ENCODE data around the gene DNAJC10. TPM values are rescaled to one million over a fixed set of nuclear protein-coding genes. Genes with fewer than 3 reads are reported as not detected.
A peak's percentile ranks its signal among the peaks of the same experiment; 100 is the strongest.
"Not testable (repeated sequence)": the region's sequence is repeated elsewhere in the genome, so short reads cannot be mapped to it uniquely, and the experiment has no call there.

Gene DNAJC10
- polyA plus RNA-seq, 1 donor, result 168 TPM

DNA sequence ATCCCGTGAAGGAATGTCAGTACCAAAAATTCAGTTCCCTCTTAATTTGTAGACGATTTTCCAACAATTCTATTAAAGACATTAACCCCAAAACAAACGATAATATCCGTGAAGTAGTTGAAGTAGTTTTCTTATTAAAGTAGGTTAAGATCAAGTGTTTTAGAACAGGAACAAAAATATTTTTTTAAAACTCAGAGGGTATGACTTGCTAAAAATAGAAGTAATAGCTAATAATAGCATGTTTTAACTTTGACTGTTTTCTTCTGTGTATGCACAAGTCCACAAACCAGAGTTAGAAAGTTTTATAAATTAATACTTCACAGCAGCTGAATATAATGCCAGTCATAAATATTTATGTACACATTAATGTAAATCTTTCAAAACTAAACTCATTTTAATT lies 2.4 kb downstream of the DNAJC10 start:
- 100% methylated on average over 1 of the region's 4 CpGs for WGBS (ENCODE audit: insufficient coverage, low lambda C conversion rate)
- no peak overlapping the region for H3K27ac ChIP-seq (ENCODE audit: low read length)
- DNase-seq, result no peak
- no peaks in the 10 kb centered on the region for H3K27me3 ChIP-seq (ENCODE audit: control insufficient read depth, insufficient read depth, low read length)
- no peak overlapping the region for H3K4me3 ChIP-seq (ENCODE audit: low read length)
- no peaks in the 10 kb centered on the region for H3K9me3 ChIP-seq (ENCODE audit: control insufficient read depth, low read depth, low read length)
- H3K36me3 ChIP-seq (ENCODE audit: control insufficient read depth, insufficient read depth, low read length), result no peaks in the 10 kb centered on the region
- peaks cover 12% of the 10 kb centered on the region for H3K4me1 ChIP-seq (ENCODE audit: control insufficient read depth, insufficient read depth, low read length)

DNA sequence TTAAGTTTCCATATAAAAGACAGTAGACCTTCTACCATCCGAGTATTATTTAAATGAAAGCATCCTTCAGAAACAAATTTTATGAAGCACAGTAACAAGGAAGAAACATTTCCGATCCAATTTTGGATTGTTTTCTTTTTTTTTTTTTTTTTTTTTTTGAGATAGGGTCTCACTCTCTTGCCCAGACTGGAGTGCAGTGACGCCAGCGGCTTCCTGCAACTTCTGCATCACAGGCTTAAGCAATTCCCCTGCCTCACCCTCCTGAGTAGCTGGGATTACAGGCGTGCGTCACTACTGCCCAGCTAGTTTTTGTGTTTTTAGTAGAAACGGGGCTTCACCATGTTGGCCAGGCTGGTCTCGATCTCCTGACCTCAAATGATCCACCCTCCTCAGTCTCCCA lies 3.1 kb downstream of the DNAJC10 start:
- H3K27ac ChIP-seq (ENCODE audit: low read length); H3K4me3 ChIP-seq (ENCODE audit: low read length); H3K9me3 ChIP-seq (ENCODE audit: control insufficient read depth, low read depth, low read length); H3K27me3 ChIP-seq (ENCODE audit: control insufficient read depth, insufficient read depth, low read length); DNase-seq; H3K36me3 ChIP-seq (ENCODE audit: control insufficient read depth, insufficient read depth, low read length): not testable (repeated sequence)
- H3K4me1 ChIP-seq (ENCODE audit: control insufficient read depth, insufficient read depth, low read length), result peaks cover 15% of the 10 kb centered on the region
- WGBS (ENCODE audit: insufficient coverage, low lambda C conversion rate), result 83% methylated on average over 1 of the region's 8 CpGs

DNA sequence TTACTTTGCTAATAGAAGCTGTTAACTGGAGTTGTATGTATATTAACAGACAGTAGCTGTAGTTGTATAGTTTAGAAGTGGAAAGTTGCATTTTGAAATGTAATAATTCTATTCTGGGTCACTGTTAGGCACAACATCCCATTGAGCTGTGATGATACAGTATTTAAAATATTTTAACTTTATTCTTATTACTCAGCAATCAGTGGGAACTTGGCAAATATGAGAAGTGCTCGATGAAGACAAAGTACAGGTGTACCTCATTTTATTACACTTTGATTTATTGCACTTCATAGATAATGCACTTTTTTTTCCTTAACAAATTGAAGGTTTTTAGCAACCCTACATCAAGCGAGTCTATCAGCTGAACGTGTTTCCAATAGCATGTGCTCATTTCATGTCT lies 8.6 kb downstream of the DNAJC10 start:
- Histone ChIP-seq H3K4me1 (ENCODE audit: control insufficient read depth, insufficient read depth, low read length) (peaks cover 27% of the 10 kb centered on the region), H3K4me3 (ENCODE audit: low read length) (no peak overlapping the region), H3K27me3 (ENCODE audit: control insufficient read depth, insufficient read depth, low read length) (no peaks in the 10 kb centered on the region), H3K27ac (ENCODE audit: low read length) (peak overlapping the region; percentile 30), H3K9me3 (ENCODE audit: control insufficient read depth, low read depth, low read length) (no peaks in the 10 kb centered on the region), H3K36me3 (ENCODE audit: control insufficient read depth, insufficient read depth, low read length) (peaks cover 10% of the 10 kb centered on the region)
- DNase-seq, result peak; percentile 19 to 67
- WGBS (ENCODE audit: insufficient coverage, low lambda C conversion rate), result 0% methylated on average over 3 of the region's 3 CpGs

DNA sequence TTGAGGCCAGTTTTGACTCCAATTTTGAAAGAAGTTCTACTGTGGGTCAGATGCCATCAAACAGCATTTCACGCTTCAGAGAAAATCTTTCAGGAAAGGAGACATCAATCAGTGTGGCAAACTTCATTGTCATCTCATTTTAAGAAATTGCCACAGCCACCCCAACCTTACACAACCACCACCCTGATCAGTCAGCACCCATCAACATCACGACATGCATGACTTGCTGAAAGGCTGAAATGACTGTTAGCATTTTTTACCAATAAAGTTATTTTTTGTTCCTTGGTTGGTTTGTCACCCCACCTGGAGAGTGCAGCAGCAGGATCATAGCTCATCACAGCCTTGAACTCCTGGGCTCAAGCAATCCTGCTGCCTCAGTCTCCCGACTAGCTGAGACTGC lies 10.4 kb downstream of the DNAJC10 start:
- Histone ChIP-seq H3K27ac (ENCODE audit: low read length) (no peak overlapping the region), H3K4me3 (ENCODE audit: low read length) (no peak overlapping the region), H3K4me1 (ENCODE audit: control insufficient read depth, insufficient read depth, low read length) (peaks cover 27% of the 10 kb centered on the region), H3K9me3 (ENCODE audit: control insufficient read depth, low read depth, low read length) (no peaks in the 10 kb centered on the region), H3K36me3 (ENCODE audit: control insufficient read depth, insufficient read depth, low read length) (peaks cover 10% of the 10 kb centered on the region), H3K27me3 (ENCODE audit: control insufficient read depth, insufficient read depth, low read length) (no peaks in the 10 kb centered on the region)
- no peak for DNase-seq
- WGBS (ENCODE audit: insufficient coverage, low lambda C conversion rate), result 100% methylated on average over 1 of the region's 3 CpGs

DNA sequence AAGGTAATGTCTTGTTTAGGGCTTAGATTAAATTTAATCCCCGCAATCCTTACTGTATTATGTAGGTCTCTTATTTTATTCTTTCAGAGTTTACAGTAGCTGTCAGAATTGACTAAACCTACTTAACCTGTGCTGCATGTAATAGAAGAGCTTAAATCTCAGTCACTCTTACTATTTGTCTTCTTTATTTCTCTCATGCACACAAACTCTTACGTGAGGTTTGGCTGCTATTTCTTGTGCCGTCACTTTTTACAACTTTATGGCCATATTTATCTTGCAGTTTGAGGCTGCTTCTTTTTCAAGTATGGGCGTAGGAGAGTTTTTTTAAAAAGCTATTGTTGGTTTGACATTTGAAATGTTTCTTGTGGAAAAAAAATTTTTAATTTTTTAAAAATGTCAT lies 12.0 kb downstream of the DNAJC10 start:
- H3K4me1 ChIP-seq (ENCODE audit: control insufficient read depth, insufficient read depth, low read length), result peaks cover 25% of the 10 kb centered on the region
- H3K27ac ChIP-seq (ENCODE audit: low read length), result peak overlapping the region; percentile 51
- no peaks in the 10 kb centered on the region for H3K27me3 ChIP-seq (ENCODE audit: control insufficient read depth, insufficient read depth, low read length)
- peaks cover 12% of the 10 kb centered on the region for H3K36me3 ChIP-seq (ENCODE audit: control insufficient read depth, insufficient read depth, low read length)
- 56% methylated on average over 3 of the region's 4 CpGs for WGBS (ENCODE audit: insufficient coverage, low lambda C conversion rate)
- no peak overlapping the region for H3K4me3 ChIP-seq (ENCODE audit: low read length)
- DNase-seq, result peak; percentile 40 to 69
- no peaks in the 10 kb centered on the region for H3K9me3 ChIP-seq (ENCODE audit: control insufficient read depth, low read depth, low read length)

DNA sequence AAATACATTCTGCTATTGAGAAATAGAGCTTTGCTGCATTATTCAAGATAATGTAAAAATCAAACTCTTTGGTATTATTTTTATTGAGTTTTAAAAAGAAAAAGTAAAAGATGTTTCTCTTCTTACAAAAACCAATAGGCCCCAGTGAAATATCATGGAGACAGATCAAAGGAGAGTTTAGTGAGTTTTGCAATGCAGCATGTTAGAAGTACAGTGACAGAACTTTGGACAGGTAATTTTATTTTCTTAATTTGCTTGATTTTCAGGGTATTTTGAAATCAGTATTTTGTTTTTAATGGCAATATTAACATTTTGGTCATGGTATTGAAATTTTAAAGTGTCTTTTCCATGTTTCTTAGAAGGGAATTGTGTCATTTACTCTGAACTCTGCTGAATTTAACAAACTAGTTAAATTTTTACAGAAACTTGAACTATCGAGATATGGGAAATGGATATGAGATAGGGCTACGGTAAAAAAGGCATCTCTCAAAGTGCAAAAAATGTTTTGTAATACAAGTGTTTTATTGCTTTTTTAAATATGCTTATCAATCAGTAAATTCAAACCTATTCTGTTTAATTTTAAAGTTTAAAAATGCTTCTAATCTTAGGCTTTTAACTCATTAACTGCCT lies 13.8 kb downstream of the DNAJC10 start:
- 24% methylated on average over 2 of the region's 2 CpGs for WGBS (ENCODE audit: insufficient coverage, low lambda C conversion rate)
- H3K4me3 ChIP-seq (ENCODE audit: low read length), result no peak overlapping the region
- H3K36me3 ChIP-seq (ENCODE audit: control insufficient read depth, insufficient read depth, low read length), result peaks cover 12% of the 10 kb centered on the region
- DNase-seq, result peak in 1 of 2 donors; percentile 22
- no peaks in the 10 kb centered on the region for H3K27me3 ChIP-seq (ENCODE audit: control insufficient read depth, insufficient read depth, low read length)
- peaks cover 17% of the 10 kb centered on the region for H3K4me1 ChIP-seq (ENCODE audit: control insufficient read depth, insufficient read depth, low read length)
- H3K27ac ChIP-seq (ENCODE audit: low read length), result peak overlapping the region; percentile 50
- no peaks in the 10 kb centered on the region for H3K9me3 ChIP-seq (ENCODE audit: control insufficient read depth, low read depth, low read length)

DNA sequence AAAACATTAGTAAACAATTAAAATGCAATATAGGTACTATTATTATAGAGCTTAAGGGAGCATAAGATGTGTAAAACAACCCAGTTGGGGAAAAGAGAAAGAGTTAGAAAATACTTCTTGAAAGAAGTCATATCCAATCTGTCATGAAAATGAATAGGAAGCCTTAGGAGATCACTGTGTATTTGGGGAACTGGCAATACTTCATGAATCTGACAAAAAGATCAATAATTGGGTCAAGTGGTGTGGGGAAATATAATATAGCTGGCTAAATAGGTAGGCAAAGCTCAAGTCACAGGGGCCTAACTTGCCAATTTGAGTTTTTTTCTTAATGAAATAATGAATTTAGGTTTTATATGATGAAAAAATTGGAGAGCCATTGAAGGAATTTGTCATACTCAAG lies 14.4 kb downstream of the DNAJC10 start:
- peaks cover 12% of the 10 kb centered on the region for H3K36me3 ChIP-seq (ENCODE audit: control insufficient read depth, insufficient read depth, low read length)
- no peak overlapping the region for H3K4me3 ChIP-seq (ENCODE audit: low read length)
- peaks cover 11% of the 10 kb centered on the region for H3K4me1 ChIP-seq (ENCODE audit: control insufficient read depth, insufficient read depth, low read length)
- DNase-seq, result no peak
- H3K27ac ChIP-seq (ENCODE audit: low read length), result peak overlapping the region; percentile 15
- H3K9me3 ChIP-seq (ENCODE audit: control insufficient read depth, low read depth, low read length), result no peaks in the 10 kb centered on the region
- no peaks in the 10 kb centered on the region for H3K27me3 ChIP-seq (ENCODE audit: control insufficient read depth, insufficient read depth, low read length)

DNA sequence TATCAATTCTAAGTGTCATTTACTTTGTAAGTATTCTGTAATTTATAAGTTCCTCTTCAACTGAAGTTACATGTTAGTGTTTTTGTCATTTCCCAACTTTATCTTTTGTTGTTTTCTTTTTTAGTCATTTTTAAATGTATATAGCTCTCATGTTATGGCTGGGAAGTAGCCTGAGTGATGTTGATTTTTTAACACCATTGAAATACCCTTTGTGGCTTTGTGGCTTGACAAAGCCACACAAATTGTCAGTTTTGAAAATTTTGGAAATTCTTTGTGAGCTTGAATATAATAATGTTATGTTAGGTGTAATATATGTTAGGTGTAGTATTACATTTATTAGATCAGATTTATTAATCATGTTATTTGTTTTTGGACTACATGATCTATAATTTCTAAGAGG lies 16.7 kb downstream of the DNAJC10 start:
- H3K4me3 ChIP-seq (ENCODE audit: low read length), result no peak overlapping the region
- DNase-seq, result no peak
- peaks cover 8% of the 10 kb centered on the region for H3K36me3 ChIP-seq (ENCODE audit: control insufficient read depth, insufficient read depth, low read length)
- H3K4me1 ChIP-seq (ENCODE audit: control insufficient read depth, insufficient read depth, low read length), result peaks cover 5% of the 10 kb centered on the region
- H3K27ac ChIP-seq (ENCODE audit: low read length), result no peak overlapping the region
- no peaks in the 10 kb centered on the region for H3K27me3 ChIP-seq (ENCODE audit: control insufficient read depth, insufficient read depth, low read length)
- no peaks in the 10 kb centered on the region for H3K9me3 ChIP-seq (ENCODE audit: control insufficient read depth, low read depth, low read length)

DNA sequence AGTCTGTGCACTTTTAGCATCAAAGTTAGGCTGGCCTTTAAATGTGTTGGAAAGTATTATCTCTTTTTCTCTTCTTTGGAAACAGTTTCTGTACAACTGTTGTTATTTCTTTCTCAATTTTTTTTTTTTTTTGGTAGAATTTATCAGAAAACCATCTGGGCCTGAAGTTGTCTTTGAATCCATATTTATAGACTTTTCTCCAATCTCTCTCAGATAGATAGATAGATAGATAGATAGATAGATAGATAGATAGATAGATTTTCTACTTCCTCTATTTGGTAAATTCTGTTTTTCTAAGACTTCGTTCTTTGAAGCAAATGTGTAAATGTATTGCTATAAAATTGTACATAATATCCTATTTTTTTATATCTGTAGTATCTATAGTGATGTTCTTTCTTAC lies 17.5 kb downstream of the DNAJC10 start:
- whole genome bisulfite sequencing (ENCODE audit: insufficient coverage, low lambda C conversion rate), result no CpG with 5 or more reads among the region's 1 CpG
- H3K36me3 ChIP-seq (ENCODE audit: control insufficient read depth, insufficient read depth, low read length), result peaks cover 13% of the 10 kb centered on the region
- H3K4me1 ChIP-seq (ENCODE audit: control insufficient read depth, insufficient read depth, low read length), result peaks cover 2% of the 10 kb centered on the region
- H3K9me3 ChIP-seq (ENCODE audit: control insufficient read depth, low read depth, low read length), result no peaks in the 10 kb centered on the region
- H3K27me3 ChIP-seq (ENCODE audit: control insufficient read depth, insufficient read depth, low read length), result no peaks in the 10 kb centered on the region
- no peak for DNase-seq
- H3K27ac ChIP-seq (ENCODE audit: low read length), result no peak overlapping the region
- no peak overlapping the region for H3K4me3 ChIP-seq (ENCODE audit: low read length)

DNA sequence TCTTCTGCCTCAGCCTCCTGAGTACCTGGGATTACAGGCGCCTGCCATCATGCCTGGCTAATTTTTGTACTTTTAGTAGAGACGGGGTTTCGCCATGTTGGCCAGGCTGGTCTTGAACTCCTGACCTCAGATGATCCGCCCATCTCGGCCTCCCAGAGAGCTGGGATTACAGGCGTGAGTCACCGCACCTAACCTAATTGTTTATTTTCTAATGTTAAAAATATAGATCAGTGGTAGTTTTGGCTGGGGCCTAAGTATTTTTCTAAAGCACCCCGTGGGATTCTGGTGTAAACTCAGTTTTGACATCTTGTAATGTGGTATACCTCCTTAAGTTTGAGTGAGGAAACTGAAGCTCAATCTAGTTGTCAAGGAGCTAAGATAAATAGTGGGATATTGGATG lies 20.8 kb downstream of the DNAJC10 start:
- H3K27ac ChIP-seq (ENCODE audit: low read length); H3K4me3 ChIP-seq (ENCODE audit: low read length); DNase-seq; H3K9me3 ChIP-seq (ENCODE audit: control insufficient read depth, low read depth, low read length); H3K27me3 ChIP-seq (ENCODE audit: control insufficient read depth, insufficient read depth, low read length); H3K4me1 ChIP-seq (ENCODE audit: control insufficient read depth, insufficient read depth, low read length): not testable (repeated sequence)
- no CpG with 5 or more reads among the region's 8 CpGs for WGBS (ENCODE audit: insufficient coverage, low lambda C conversion rate)
- peaks cover 16% of the 10 kb centered on the region for H3K36me3 ChIP-seq (ENCODE audit: control insufficient read depth, insufficient read depth, low read length)

DNA sequence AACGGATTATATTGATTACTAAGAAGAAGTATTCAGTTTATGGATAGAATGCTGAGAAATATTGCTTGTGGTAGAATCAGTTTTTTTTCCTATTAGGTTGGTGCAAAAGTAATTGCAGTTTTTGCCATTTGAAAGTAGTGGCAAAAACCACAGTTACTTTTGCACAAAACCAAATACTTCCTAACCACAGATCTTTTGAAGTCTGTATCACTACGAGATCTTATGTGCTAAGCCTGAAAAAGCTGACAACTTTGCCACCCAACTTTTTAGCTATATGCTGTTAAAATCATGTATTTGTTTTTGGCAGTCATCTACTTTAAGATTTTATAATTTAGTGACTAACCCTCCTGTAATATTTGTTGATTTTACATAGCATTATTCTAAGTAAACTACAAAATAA lies 24.6 kb downstream of the DNAJC10 start:
- no peak overlapping the region for H3K4me3 ChIP-seq (ENCODE audit: low read length)
- DNase-seq, result no peak
- no peaks in the 10 kb centered on the region for H3K4me1 ChIP-seq (ENCODE audit: control insufficient read depth, insufficient read depth, low read length)
- H3K9me3 ChIP-seq (ENCODE audit: control insufficient read depth, low read depth, low read length), result no peaks in the 10 kb centered on the region
- H3K27me3 ChIP-seq (ENCODE audit: control insufficient read depth, insufficient read depth, low read length), result no peaks in the 10 kb centered on the region
- WGBS (ENCODE audit: insufficient coverage, low lambda C conversion rate), result no CpG with 5 or more reads among the region's 2 CpGs
- no peak overlapping the region for H3K27ac ChIP-seq (ENCODE audit: low read length)
- peaks cover 43% of the 10 kb centered on the region for H3K36me3 ChIP-seq (ENCODE audit: control insufficient read depth, insufficient read depth, low read length)
